PC-3 (cell line): ENCODE data around the gene ETS1.

Experiments
- EZH2 ChIP-seq: fragments of 300-600 bp; sonication (generic); IDR thresholded peaks from one replicate; pipeline ENCODE4 v1.6.1; 2017; ENCODE audit warnings: antibody characterized with exemption, mild to moderate bottlenecking, low read length; ENCODE audit not compliant: unreplicated experiment
- TF ChIP-seq, protein P1 (sequence below): fragments of 300-600 bp; sonication (generic); conservative IDR thresholded peaks from 2 replicates; pipeline ENCODE4 v1.5.1; 2017; ENCODE audit warnings: antibody characterized with exemption, low read depth, mild to moderate bottlenecking, low read length

DNA sequence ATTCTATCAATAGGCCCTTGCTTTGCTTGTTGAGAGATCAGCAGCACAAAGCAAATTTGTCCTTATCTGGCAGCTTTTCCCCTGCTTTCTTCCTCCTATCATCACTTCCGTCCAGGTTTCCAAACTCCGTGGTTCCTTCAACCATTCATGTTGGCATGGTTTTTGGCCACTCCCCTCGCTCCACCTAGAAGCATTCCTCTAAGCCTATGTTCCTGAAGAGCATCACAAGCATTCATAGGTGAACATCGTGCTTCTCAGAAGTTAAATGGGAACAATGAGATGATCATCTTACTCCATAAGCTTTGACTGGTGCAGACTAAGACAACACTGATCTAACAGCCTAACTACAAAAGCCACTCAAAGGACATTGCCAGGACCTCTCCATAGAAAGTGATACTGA lies 86.3 kb downstream of the ETS1 start:
- TF ChIP-seq, protein P1, sequence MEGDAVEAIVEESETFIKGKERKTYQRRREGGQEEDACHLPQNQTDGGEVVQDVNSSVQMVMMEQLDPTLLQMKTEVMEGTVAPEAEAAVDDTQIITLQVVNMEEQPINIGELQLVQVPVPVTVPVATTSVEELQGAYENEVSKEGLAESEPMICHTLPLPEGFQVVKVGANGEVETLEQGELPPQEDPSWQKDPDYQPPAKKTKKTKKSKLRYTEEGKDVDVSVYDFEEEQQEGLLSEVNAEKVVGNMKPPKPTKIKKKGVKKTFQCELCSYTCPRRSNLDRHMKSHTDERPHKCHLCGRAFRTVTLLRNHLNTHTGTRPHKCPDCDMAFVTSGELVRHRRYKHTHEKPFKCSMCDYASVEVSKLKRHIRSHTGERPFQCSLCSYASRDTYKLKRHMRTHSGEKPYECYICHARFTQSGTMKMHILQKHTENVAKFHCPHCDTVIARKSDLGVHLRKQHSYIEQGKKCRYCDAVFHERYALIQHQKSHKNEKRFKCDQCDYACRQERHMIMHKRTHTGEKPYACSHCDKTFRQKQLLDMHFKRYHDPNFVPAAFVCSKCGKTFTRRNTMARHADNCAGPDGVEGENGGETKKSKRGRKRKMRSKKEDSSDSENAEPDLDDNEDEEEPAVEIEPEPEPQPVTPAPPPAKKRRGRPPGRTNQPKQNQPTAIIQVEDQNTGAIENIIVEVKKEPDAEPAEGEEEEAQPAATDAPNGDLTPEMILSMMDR: no peak
- TF ChIP-seq EZH2: no peak
